CD4-positive, CD25-positive, alpha-beta regulatory T cell (primary cell): ENCODE measurements around the gene MIF. TPM values are rescaled to one million over a fixed set of nuclear protein-coding genes. Genes with fewer than 3 reads are reported as not detected.

ENCODE experiments used
- ATAC-seq, 2 donors: fragments of 150-1000 bp; cut with Tn5 transposase; one replicate each; pipeline ENCODE4 v1.10.0; 2021; ENCODE audit warnings: low read depth in 2 of 2, moderate number of reproducible peaks in 2 of 2, moderate library complexity in 1 of 2
- DNase-seq, 3 donors: peaks; one replicate each; pipeline versions ENCODE4 v3.0.0 to v3.0.0-alpha.2; 2012 to 2022; ENCODE audit warnings: mixed read lengths in 1 of 3
- H3K27ac ChIP-seq: one replicate; pipeline ENCODE4 v1.7.0; 2013; ENCODE audit warnings: mild to moderate bottlenecking, low read length; ENCODE audit not compliant: insufficient read depth, poor library complexity, severe bottlenecking
- H3K27me3 ChIP-seq: one replicate; pipeline ENCODE4 v1.7.0; 2013; ENCODE audit warnings: low read length; ENCODE audit not compliant: control insufficient read depth, insufficient read depth
- H3K36me3 ChIP-seq: one replicate; pipeline ENCODE4 v1.7.0; 2013; ENCODE audit warnings: mild to moderate bottlenecking, low read length, moderate library complexity; ENCODE audit not compliant: control insufficient read depth, insufficient read depth
- H3K4me1 ChIP-seq: 2 replicates; pipeline ENCODE4 v1.7.0; 2013; ENCODE audit warnings: mild to moderate bottlenecking, low read length; ENCODE audit not compliant: insufficient read depth, control insufficient read depth, poor library complexity, severe bottlenecking
- H3K4me3 ChIP-seq: one replicate; pipeline ENCODE4 v1.7.0; 2013; ENCODE audit warnings: low read depth, mild to moderate bottlenecking, low read length, moderate library complexity
- H3K9me3 ChIP-seq, 2 experiments: 1 replicate in 1 of 2; 2 replicates in 1 of 2; pipeline ENCODE4 v1.7.0; 2013; ENCODE audit warnings: low read length in 2 of 2, mild to moderate bottlenecking in 1 of 2, moderate library complexity in 1 of 2; ENCODE audit not compliant: control insufficient read depth in 2 of 2
- H3K27ac Mint-ChIP-seq, 3 donors: one replicate each; pipeline ENCODE4 v1.8.0; 2020 to 2022; ENCODE audit warnings: mild to moderate bottlenecking in 3 of 3, mixed read lengths in 3 of 3, moderate library complexity in 2 of 3
- H3K27me3 Mint-ChIP-seq: one replicate; pipeline ENCODE4 v1.8.0; 2022; ENCODE audit warnings: mild to moderate bottlenecking, mixed read lengths
- H3K36me3 Mint-ChIP-seq: one replicate; pipeline ENCODE4 v1.8.0; 2020; ENCODE audit warnings: mixed read lengths
- H3K4me1 Mint-ChIP-seq, 4 donors: one replicate each; pipeline ENCODE4 v1.8.0; 2020 to 2022; ENCODE audit warnings: mixed read lengths in 4 of 4, mild to moderate bottlenecking in 1 of 4
- H3K4me3 Mint-ChIP-seq, 4 donors: one replicate each; pipeline ENCODE4 v1.8.0; 2020 to 2022; ENCODE audit warnings: mild to moderate bottlenecking in 4 of 4, mixed read lengths in 4 of 4, moderate library complexity in 3 of 4
- H3K9me3 Mint-ChIP-seq, 7 donors: one replicate each; pipeline ENCODE4 v1.8.0; 2020 to 2022; ENCODE audit warnings: mixed read lengths in 7 of 7, mild to moderate bottlenecking in 3 of 7, moderate library complexity in 2 of 7
- polyA plus RNA-seq, 4 donors: library from polyadenylated mRNA; unstranded; fragments of 300-500 nt; fragmentation: Illumina TruSeq; gene quantifications; one replicate each; pipeline ENCODE4 v1.2.3, GENCODE V29; 2021
- total RNA-seq: library from RNA; stranded (reverse); gene quantifications from one replicate; pipeline ENCODE4 v1.2.3, GENCODE V29; 2022

Gene MIF
- total and polyA plus RNA-seq, 5 donors from 2014 or later: 202 to 1,384 (median 1,147) TPM

DNA sequence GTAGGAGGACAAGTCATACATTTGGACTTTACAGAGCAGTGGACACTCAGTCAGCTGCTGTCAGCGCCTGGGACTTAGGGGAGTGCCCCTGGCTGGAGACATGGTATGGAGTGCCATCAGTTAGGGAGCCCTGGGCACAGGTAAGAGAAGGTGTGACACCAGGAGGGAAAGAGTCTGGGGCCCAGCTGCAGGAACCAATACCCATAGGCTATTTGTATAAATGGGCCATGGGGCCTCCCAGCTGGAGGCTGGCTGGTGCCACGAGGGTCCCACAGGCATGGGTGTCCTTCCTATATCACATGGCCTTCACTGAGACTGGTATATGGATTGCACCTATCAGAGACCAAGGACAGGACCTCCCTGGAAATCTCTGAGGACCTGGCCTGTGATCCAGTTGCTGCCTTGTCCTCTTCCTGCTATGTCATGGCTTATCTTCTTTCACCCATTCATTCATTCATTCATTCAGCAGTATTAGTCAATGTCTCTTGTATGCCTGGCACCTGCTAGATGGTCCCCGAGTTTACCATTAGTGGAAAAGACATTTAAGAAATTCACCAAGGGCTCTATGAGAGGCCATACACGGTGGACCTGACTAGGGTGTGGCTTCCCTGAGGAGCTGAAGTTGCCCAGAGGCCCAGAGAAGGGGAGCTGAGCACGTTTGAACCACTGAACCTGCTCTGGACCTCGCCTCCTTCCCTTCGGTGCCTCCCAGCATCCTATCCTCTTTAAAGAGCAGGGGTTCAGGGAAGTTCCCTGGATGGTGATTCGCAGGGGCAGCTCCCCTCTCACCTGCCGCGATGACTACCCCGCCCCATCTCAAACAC is 850 bp upstream of the MIF start:
- peaks cover 24% of the 10 kb centered on the region for H3K4me1 ChIP-seq
- peak overlapping the region; percentile 94 to 98 (median 96) for H3K27ac Mint-ChIP-seq
- H3K9me3 ChIP-seq: no peaks in the 10 kb centered on the region
- DNase-seq (no peak), ATAC-seq (no peak)
- H3K27me3 ChIP-seq: no peaks in the 10 kb centered on the region
- H3K4me3 Mint-ChIP-seq: peak overlapping the region; percentile 93 to 98 (median 96)
- peaks cover 4% of the 10 kb centered on the region for H3K27me3 Mint-ChIP-seq
- H3K36me3 ChIP-seq: peaks cover 6% of the 10 kb centered on the region
- H3K4me1 Mint-ChIP-seq: peaks cover 0 to 37% (median 11%) of the 10 kb centered on the region in 4 donors
- peak overlapping the region; percentile 90 for H3K27ac ChIP-seq
- peak overlapping the region; percentile 74 for H3K4me3 ChIP-seq
- peaks cover 5% of the 10 kb centered on the region for H3K36me3 Mint-ChIP-seq
- H3K9me3 Mint-ChIP-seq: peaks cover 0 to 2% (median 0%) of the 10 kb centered on the region in 7 donors

DNA sequence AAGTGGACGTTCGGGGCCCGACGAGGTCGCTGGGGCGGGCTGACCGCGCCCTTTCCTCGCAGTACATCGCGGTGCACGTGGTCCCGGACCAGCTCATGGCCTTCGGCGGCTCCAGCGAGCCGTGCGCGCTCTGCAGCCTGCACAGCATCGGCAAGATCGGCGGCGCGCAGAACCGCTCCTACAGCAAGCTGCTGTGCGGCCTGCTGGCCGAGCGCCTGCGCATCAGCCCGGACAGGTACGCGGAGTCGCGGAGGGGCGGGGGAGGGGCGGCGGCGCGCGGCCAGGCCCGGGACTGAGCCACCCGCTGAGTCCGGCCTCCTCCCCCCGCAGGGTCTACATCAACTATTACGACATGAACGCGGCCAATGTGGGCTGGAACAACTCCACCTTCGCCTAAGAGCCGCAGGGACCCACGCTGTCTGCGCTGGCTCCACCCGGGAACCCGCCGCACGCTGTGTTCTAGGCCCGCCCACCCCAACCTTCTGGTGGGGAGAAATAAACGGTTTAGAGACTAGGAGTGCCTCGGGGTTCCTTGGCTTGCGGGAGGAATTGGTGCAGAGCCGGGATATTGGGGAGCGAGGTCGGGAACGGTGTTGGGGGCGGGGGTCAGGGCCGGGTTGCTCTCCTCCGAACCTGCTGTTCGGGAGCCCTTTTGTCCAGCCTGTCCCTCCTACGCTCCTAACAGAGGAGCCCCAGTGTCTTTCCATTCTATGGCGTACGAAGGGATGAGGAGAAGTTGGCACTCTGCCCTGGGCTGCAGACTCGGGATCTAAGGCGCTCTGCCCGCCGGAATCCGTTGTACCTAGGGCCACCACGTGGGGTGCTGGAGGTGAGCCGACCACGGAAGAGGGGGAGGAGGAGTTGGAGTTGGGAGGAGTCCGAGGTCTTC is 771 bp downstream of the MIF start:
- H3K27ac Mint-ChIP-seq: peak overlapping the region; percentile 76 to 96 (median 94)

GRCh38 chr22:23895599-23896144 is 1.5 kb downstream of the MIF start:
- H3K4me1 Mint-ChIP-seq: peaks cover 0 to 37% (median 18%) of the 10 kb centered on the region in 4 donors
- peak overlapping the region; percentile 90 for H3K27ac ChIP-seq

More for the DNA sequence above, 771 bp downstream of the MIF start:
- Mint-ChIP-seq H3K36me3 (peaks cover 5% of the 10 kb centered on the region), H3K4me1 (peaks cover 0 to 37% (median 18%) of the 10 kb centered on the region in 4 donors), H3K4me3 (peak overlapping the region; percentile 93 to 98 (median 96)), H3K27me3 (peaks cover 4% of the 10 kb centered on the region), H3K9me3 (peaks cover 0 to 2% (median 0%) of the 10 kb centered on the region in 7 donors)
- Histone ChIP-seq H3K36me3 (peaks cover 6% of the 10 kb centered on the region), H3K9me3 (no peaks in the 10 kb centered on the region), H3K4me1 (peaks cover 24% of the 10 kb centered on the region), H3K27ac (peak overlapping the region; percentile 90), H3K27me3 (no peaks in the 10 kb centered on the region), H3K4me3 (peak overlapping the region; percentile 53)
- peak; percentile 50 to 84 (median 52) for DNase-seq
- peak; percentile 17 to 18 for ATAC-seq

DNA sequence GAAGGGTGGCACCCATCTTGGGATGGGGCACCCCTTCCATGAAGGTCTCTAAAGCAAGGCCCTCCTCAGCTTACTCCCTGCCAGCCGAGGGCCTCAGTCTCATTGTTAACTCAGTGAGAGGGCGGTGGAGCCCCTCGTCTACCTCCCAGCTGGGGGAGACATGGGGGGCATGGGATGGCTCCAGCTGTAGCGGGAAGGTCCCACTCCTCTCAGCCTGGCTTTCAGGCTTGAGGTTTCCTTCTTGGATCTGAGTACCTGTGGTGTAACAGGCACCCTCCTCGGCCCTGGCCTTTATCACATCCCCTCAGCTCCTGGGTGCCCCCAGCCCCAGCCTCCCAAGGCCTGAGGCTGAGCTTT is 2.0 kb downstream of the MIF start:
- Mint-ChIP-seq H3K27me3 (peaks cover 4% of the 10 kb centered on the region), H3K36me3 (peaks cover 5% of the 10 kb centered on the region), H3K4me3 (peak overlapping the region; percentile 93 to 98 (median 96)), H3K9me3 (peaks cover 0 to 3% (median 0%) of the 10 kb centered on the region in 7 donors), H3K27ac (peak overlapping the region in 1 of 3 donors; percentile 94), H3K4me1 (peaks cover 0 to 37% (median 18%) of the 10 kb centered on the region in 4 donors)
- H3K27ac ChIP-seq: peak overlapping the region; percentile 90
- ATAC-seq: no peak
- no peak overlapping the region for H3K4me3 ChIP-seq
- H3K27me3 ChIP-seq: no peaks in the 10 kb centered on the region
- no peak for DNase-seq
- H3K36me3 ChIP-seq: peaks cover 6% of the 10 kb centered on the region
- peaks cover 24% of the 10 kb centered on the region for H3K4me1 ChIP-seq
- H3K9me3 ChIP-seq: no peaks in the 10 kb centered on the region

More at GRCh38 chr22:23895599-23896144, 1.5 kb downstream of the MIF start:
- Mint-ChIP-seq H3K4me3 (peak overlapping the region; percentile 93 to 98 (median 96)), H3K9me3 (peaks cover 0 to 2% (median 0%) of the 10 kb centered on the region in 7 donors), H3K27me3 (peaks cover 4% of the 10 kb centered on the region), H3K36me3 (peaks cover 5% of the 10 kb centered on the region), H3K27ac (peak overlapping the region; percentile 76 to 96 (median 94))
- Histone ChIP-seq H3K9me3 (no peaks in the 10 kb centered on the region), H3K4me3 (peak overlapping the region; percentile 53), H3K27me3 (no peaks in the 10 kb centered on the region), H3K4me1 (peaks cover 24% of the 10 kb centered on the region), H3K36me3 (peaks cover 6% of the 10 kb centered on the region)
- ATAC-seq: no peak
- DNase-seq: no peak

- Mint-ChIP-seq H3K27me3 (peaks cover 4% of the 10 kb centered on the region), H3K4me1 (peaks cover 0 to 37% (median 18%) of the 10 kb centered on the region in 4 donors), H3K4me3 (peak overlapping the region; percentile 69 to 87 (median 78)), H3K9me3 (peaks cover 0 to 3% (median 0%) of the 10 kb centered on the region in 7 donors), H3K27ac (peak overlapping the region in 1 of 3 donors; percentile 51), H3K36me3 (peaks cover 5% of the 10 kb centered on the region)
- no peak for DNase-seq
- H3K27ac ChIP-seq: no peak overlapping the region
- H3K36me3 ChIP-seq: peaks cover 6% of the 10 kb centered on the region
- peaks cover 24% of the 10 kb centered on the region for H3K4me1 ChIP-seq
- H3K9me3 ChIP-seq: no peaks in the 10 kb centered on the region
- H3K4me3 ChIP-seq: no peak overlapping the region
- ATAC-seq: no peak
- no peaks in the 10 kb centered on the region for H3K27me3 ChIP-seq
Measured at GRCh38 chr22:23896523-23897186, 2.5 kb downstream of the MIF start.

DNA sequence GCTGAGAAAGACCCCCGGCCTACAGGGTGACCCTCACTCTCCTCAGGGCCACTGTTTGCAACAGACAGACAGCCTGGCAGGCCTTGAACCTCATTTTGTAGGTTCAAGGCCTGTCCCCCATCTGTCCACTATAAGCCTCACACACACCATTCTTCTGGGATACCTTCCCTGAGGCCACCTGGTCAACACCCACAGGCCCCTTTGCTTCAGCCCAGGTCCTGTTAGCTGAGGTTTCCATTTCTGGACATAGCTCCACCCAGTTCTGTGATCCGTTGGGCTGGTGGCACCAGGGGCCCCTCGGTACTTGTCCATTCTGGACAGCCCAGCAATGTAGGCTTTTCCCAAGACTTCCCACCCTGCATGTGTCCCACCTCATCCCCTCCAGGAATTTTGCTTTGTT is 3.1 kb downstream of the MIF start:
- no peak overlapping the region for H3K4me3 ChIP-seq
- no peaks in the 10 kb centered on the region for H3K27me3 ChIP-seq
- H3K4me1 Mint-ChIP-seq: peaks cover 0 to 34% (median 18%) of the 10 kb centered on the region in 4 donors
- ATAC-seq: no peak
- H3K9me3 Mint-ChIP-seq: peaks cover 0 to 3% (median 0%) of the 10 kb centered on the region in 7 donors
- peaks cover 24% of the 10 kb centered on the region for H3K4me1 ChIP-seq
- no peak overlapping the region for H3K27ac ChIP-seq
- H3K9me3 ChIP-seq: no peaks in the 10 kb centered on the region
- peaks cover 6% of the 10 kb centered on the region for H3K36me3 ChIP-seq
- DNase-seq: no peak
- H3K36me3 Mint-ChIP-seq: peaks cover 5% of the 10 kb centered on the region
- H3K27ac Mint-ChIP-seq: no peak overlapping the region
- peak overlapping the region; percentile 69 to 87 (median 78) for H3K4me3 Mint-ChIP-seq
- H3K27me3 Mint-ChIP-seq: peaks cover 4% of the 10 kb centered on the region
